CD4-positive, alpha-beta T cell treated with Interleukin-21 for 1 hour (primary cell): ENCODE measurements around the gene ENG.

Experiments
- DNase-seq: peaks from one replicate; pipeline ENCODE4 v3.0.0-alpha.2; 2020

ENG gene

GRCh38 chr9:127789179-127789578 is 65.3 kb downstream of the ENG start:
- no peak for DNase-seq

DNA sequence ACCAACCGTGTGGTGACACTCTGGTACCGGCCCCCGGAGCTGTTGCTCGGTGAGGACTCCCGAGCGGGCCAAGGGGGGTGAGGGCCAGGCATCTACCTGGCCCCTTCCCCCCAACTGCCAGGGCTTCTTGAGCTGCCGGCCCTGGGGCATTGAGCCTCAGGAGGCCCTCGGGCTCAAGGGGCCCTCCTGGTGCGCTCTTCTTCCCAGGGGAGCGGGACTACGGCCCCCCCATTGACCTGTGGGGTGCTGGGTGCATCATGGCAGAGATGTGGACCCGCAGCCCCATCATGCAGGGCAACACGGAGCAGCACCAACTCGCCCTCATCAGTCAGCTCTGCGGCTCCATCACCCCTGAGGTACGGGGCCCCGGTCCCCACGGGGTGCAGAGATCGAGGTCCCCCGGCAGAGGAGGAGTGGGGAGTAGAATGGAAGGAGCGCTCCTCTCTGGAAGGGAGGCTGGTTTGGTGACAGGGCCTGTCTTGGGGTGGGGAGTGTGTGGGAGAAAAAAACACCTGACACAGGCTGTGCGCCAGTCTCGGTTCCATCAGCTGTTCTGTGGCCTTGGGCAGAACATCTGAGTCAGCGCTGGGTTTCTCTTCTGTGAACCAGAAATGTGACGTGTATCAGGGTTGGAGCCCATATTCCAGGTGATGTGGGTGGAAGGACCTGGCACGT is 66.0 kb downstream of the ENG start:
- no peak for DNase-seq

DNA sequence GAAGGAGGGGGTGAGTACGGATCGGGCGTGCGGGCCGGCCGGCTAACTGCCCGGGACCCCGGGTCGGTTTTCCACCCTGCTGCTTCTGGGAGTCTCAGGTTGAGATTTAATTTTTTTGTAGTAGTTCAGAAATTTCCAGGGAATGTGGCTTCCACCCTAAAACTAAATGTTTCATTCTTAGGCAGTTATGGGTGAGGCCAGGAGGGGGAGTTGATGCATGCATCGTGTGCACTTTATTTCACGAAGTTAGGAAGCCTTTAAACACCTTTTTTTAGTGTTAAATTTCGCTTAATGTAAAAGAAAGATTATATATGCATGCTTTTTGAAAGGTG is 67.7 kb downstream of the ENG start:
- no peak for DNase-seq

- DNase-seq, result peak; percentile 94
These were observed 68.3 kb downstream of the ENG start, which contains the start of gene CDK9 for GRCh38 chr9:127785933-127786772. Gene CDK9, plus strand, starts transcription at chr9:127786034. Its CDS starts 115 bp downstream, at chr9:127786149.

DNA sequence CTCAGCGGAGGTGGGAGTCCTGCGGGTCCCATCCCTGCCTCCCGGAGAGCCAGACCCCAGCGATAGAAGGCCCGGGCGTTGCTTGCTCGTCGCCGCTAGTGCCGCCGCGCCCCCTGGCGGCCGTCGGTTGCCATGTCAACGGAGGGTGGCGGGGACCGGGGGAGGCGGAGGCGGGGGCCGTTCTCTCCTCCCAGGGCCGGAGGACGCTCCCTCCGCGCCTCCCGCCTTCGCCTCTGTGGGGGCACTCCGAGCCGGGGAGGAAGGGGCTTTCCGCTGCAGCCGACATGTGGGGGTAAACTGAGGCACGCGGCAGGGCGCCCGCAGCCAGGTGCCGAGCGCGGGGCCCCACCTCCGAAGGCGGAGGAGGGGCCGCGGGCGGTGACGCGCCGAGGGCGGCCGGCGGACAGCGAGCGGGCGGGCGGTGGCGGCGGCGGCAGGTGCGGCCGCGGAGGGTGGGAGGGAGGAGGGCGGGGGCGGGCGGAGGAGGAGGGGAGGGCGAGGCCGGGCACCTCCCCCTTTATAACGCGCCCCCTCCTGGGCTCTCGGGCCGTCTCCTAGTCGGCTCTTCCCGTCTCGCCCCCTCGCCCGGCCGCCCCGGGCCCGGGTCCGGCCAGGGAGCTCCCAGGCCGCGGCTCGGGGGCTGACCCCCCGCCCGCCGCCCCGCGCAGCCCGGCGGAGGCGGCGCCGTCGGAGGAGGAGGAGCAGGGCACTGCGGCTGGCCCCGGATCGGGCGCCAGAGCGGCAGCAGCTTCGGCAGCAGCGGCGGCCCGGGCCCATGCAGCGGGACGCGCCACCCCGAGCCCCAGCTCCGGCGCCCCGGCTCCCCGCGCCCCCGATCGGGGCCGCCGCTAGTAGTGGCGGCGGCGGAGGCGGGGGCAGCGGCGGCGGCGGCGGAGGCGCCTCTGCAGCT is 69.2 kb downstream of the ENG start:
- peak; percentile 93 for DNase-seq

- peak; percentile 89 for DNase-seq
These were observed 71.1 kb downstream of the ENG start for GRCh38 chr9:127783111-127784008.

DNA sequence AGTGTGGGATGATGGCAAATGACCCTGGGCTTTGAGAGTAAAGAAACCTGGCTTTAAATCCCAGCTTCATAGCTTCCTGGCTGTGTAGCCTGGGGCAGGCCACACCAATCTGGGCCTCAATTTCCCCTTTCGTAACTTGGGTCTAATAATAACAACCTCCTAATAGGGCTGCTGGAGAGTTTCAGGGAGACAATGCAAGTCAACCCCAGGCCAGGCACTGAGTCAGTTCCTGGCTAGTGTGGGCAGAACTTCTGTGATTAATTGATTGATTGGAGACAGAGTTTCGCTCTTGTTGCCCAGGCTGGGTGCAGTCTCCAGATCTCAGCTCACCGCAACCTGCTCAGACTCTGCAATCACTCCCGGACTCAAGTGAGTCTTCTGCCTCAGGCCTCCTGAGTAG is 72.7 kb downstream of the ENG start:
- no peak for DNase-seq

DNA sequence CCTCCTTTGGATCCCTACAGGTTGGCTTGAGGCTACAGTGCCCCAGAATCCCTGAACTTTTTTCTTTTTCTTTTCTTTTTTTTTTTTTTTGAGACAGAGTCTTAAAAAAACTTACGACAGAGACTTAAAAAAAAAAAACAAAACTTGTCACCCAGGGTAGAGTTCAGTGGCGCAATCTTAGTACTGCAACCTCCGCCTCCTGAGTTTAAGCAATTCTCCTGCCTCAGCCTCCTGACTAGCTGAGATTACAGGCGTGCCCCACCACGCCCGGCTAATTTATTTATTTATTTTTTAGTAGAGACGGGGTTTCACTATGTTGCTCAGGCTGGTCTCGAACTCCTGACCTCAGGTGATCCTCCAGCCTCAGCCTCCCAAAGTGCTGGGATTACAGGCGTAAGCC is 73.5 kb downstream of the ENG start:
- DNase-seq, result peak; percentile 30

DNA sequence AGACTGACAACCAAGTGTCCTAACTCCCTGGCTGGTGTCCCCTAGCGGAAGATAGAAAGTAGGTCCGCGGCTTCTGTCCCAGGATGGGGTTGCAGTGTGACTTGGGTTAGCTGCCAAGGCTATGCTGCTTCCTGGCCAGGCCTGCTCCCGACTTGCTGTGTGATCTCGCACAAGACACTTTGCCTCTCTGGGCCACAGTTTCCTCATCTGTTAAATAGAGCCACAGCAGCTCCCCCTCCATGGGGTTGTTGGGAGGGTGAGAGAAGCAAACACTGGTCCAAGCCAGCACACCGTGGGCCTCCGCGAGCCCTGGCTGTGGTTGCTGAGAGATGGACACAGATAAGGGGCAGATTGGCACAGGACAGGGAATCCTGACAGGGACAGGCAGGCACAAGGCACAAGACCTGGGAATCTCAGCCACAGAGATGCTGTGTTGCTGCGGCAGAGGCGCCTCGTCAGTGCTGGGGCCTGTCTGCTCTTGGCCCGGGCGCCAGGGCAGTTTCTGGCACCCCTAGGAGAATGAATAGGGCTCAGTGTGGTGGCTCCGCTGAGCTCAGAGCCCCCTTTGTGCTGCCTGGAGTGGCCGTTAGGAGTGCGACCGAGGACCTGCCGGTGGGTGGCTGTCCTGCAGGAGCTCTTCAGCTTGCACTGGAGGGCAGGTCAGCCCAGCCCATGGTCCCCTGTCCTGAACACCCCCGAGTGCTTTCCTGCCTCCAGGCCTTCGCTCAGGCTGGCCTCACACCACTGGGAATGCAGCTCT is 74.2 kb downstream of the ENG start:
- DNase-seq, result no peak

DNA sequence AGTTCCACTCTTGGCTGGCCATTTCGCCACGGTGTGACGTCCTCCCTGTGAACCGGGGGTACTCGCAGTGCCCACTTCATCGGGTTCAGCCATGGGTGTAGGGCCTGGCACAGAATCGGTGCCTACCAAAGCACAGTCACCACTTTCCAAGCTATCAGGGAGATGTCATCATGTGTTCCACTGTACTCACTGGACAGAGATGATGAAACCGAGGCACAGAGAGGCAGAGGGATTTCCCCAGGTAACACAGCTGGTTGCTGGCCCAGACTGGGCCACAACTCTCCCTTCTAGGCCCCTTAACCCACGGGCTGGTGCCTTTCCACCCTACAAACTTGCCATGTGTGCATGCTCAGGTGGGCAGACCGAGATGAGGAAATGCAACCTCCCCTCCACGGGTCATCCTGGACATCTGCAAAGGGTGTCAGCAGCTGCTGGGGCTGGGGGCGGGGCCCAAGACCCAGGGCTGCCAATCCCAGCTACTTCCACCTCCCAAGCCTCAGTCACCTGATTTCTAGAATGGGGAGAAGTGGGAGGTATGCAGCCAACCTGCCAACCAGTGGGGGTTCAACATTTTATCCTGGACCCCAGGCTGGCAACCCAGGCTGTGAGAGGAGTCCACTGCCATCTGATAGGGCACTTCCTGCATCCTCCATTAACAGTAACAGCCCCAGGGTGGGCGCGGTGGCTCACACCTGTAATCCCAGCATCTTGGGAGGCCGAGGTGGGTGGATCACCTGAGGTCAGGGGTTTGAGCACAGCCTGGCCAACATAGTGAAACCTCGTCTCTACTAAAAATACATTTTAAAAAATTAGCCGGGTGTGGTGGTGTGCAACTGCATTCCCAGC is 75.1 kb downstream of the ENG start:
- peak; percentile 74 for DNase-seq

GRCh38 chr9:127778280-127779135 is 76.0 kb downstream of the ENG start, which contains the start of gene SH2D3C:
Gene SH2D3C, minus strand, starts transcription at chr9:127778666. Its CDS starts 39 bp downstream, at chr9:127778627.
- DNase-seq, result peak; percentile 56

GRCh38 chr9:127777368-127777980 is 77.0 kb downstream of the ENG start:
- peak; percentile 33 for DNase-seq

- DNase-seq, result no peak
These were observed 77.6 kb downstream of the ENG start for GRCh38 chr9:127776924-127777289.

DNA sequence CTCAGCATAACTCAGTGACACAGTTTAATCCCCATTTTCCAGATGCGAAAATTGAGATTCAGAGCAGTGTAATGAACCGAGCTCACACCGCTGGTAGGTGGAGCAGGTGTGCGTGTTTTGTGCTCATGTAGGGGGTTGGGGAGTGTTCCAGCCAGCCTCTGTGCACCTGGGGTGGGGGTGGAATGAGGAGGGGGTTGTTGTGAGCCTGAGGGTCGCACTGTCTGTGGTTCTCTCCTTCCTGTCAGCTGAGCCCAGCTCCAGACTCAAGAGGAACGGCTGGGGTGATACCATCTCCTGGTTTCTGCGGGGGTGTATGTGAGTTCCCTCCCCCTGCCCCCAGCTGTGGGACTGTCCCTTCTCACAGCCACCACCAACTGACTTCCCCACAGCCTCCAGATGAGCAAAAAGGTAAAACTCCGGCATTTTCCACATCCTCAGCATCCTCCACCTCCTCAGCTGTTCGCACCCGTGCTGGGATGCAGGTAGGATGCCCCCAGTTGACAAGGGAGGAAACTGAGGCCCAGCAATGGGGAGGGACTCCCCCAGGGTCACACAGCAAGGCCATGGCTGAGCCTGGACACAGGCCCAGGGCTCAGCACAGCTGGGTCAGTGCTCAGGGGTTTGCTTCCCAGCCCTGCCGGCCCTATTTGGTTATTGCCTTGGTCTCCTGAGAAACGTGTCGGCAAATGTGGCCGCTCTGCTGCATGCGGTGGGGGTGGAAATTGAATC is 78.1 kb downstream of the ENG start:
- DNase-seq, result peak; percentile 86

- DNase-seq, result no peak
These were observed 80.5 kb downstream of the ENG start for GRCh38 chr9:127773981-127774380.

DNA sequence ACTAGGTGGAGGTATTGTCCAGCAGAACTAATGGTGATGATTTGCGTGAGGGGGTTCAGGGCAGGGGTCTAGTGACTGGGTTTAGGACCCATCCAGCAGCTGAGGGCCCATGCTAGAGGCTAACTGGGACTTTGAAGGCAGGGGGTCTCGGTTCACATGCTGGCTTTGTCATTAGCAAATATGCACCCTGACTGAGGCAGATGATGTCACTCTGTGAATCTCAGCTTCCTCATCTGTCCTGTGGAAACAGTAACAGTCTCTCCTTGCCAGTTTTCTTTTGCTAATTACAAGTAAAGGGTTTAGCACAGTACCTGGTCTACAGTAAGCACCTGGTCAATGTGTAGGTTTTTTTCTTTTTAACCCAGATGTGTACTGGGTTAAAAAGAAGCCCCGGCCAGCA is 81.2 kb downstream of the ENG start:
- no peak for DNase-seq

DNA sequence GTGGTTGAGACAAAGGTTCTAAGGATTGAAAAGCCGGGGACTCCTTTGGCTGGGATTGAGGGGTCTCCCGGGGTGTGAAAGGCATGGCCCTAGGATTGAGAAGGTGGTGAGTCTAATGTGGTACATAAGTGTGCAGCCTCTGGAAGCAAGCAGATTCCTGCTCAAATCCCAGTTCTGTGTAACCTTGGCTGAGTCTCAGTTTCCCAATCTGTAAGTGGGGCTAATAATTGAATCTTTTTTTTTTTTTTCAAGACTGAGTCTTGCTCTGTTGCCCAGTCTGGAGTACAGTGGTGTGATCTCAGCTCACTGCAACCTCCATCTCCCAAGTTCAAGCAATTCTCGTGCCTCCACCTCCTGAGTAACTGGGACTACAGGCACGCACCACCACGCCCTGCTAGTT is 81.9 kb downstream of the ENG start:
- no peak for DNase-seq

- no peak for DNase-seq
These were observed 82.8 kb downstream of the ENG start for GRCh38 chr9:127771570-127772189.
